ENCODE data around the gene FAM181B.

The FAM181B gene

GRCh38 chr11:82682003-82682751, 51.5 kb downstream of the FAM181B start:
- TF ChIP-seq GATA3 (IDR thresholded peaks at IDR 0.05; ENCODE audit: low read depth, low read length) (no peak), GATA2 (IDR thresholded peaks at IDR 0.05; ENCODE audit: low read depth, low read length) (no peak)

GRCh38 chr11:82680252-82680651, 53.4 kb downstream of the FAM181B start:
- TF ChIP-seq GATA3 (IDR thresholded peaks at IDR 0.05; ENCODE audit: low read depth, low read length): no peak
- TF ChIP-seq GATA2 (IDR thresholded peaks at IDR 0.05; ENCODE audit: low read depth, low read length): no peak
